CD4-positive, alpha-beta T cell (primary cell): ENCODE data around the gene PGRMC2. TPM values are rescaled to one million over a fixed set of nuclear protein-coding genes. Genes with fewer than 3 reads are reported as not detected.

ENCODE experiments used
- ATAC-seq: fragments of 200-7000 bp; cut with Tn5 transposase; one replicate; pipeline ENCODE4 v1.10.0; 2022; ENCODE audit warnings: mild to moderate bottlenecking; ENCODE audit not compliant: poor library complexity
- CTCF ChIA-PET: fragments of 350-600 bp; sonication (Branson Sonifier 250); formaldehyde crosslinking; loops from one replicate; lab custom pipeline; 2021; ENCODE audit warnings: antibody characterized with exemption, inconsistent platforms; lab: Charles Lee
- POLR2A ChIA-PET: fragments of 350-600 bp; sonication (Branson Sonifier 250); formaldehyde crosslinking; loops from one replicate; lab custom pipeline; 2021; ENCODE audit warnings: antibody characterized with exemption, inconsistent platforms; lab: Charles Lee
- DNase-seq, 14 experiments: peaks; one replicate each; pipeline ENCODE4 v3.0.0-alpha.2; 2013 to 2020; ENCODE audit warnings: mixed read lengths in 2 of 14
- H3K27ac ChIP-seq, 2 donors: one replicate each; pipeline versions ENCODE4 v1.5.1 to v1.7.0; 2013; ENCODE audit warnings: low read length in 2 of 2, low read depth in 1 of 2, mild to moderate bottlenecking in 1 of 2
- H3K27me3 ChIP-seq, 2 experiments: 1 replicate in 1 of 2; 2 replicates in 1 of 2; pipeline versions ENCODE4 v1.6.1 to v1.7.0; 2013; ENCODE audit warnings: low read length in 2 of 2, control low read depth in 1 of 2, mild to moderate bottlenecking in 1 of 2, moderate library complexity in 1 of 2; ENCODE audit not compliant: insufficient read depth in 2 of 2, control insufficient read depth in 1 of 2
- H3K36me3 ChIP-seq: one replicate; pipeline ENCODE4 v1.6.1; 2013; ENCODE audit warnings: low read length, control low read depth; ENCODE audit not compliant: insufficient read depth
- H3K4me1 ChIP-seq: one replicate; pipeline ENCODE4 v1.6.1; 2013; ENCODE audit warnings: low read length, control low read depth; ENCODE audit not compliant: insufficient read depth
- H3K4me3 ChIP-seq: one replicate; pipeline ENCODE4 v1.5.1; 2013; ENCODE audit warnings: mild to moderate bottlenecking, low read length, moderate library complexity
- H3K9me3 ChIP-seq, 2 experiments: 1 replicate in 1 of 2; 2 replicates in 1 of 2; pipeline versions ENCODE4 v1.6.1 to v1.7.0; 2013; ENCODE audit warnings: low read length in 2 of 2, mild to moderate bottlenecking in 2 of 2, control low read depth in 1 of 2, moderate library complexity in 1 of 2; ENCODE audit not compliant: control insufficient read depth in 1 of 2, insufficient read depth in 1 of 2
- H3K27ac Mint-ChIP-seq: one replicate; pipeline ENCODE4 v1.8.0; 2020; ENCODE audit warnings: mixed read lengths
- H3K27me3 Mint-ChIP-seq: one replicate; pipeline ENCODE4 v1.8.0; 2021; ENCODE audit warnings: mixed read lengths
- H3K36me3 Mint-ChIP-seq: one replicate; pipeline ENCODE4 v1.8.0; 2021; ENCODE audit warnings: low read depth, mixed read lengths
- H3K4me1 Mint-ChIP-seq: one replicate; pipeline ENCODE4 v1.8.0; 2021; ENCODE audit warnings: low read depth, mixed read lengths
- H3K4me3 Mint-ChIP-seq: one replicate; pipeline ENCODE4 v1.8.0; 2020; ENCODE audit warnings: mild to moderate bottlenecking, mixed read lengths
- H3K9me3 Mint-ChIP-seq: one replicate; pipeline ENCODE4 v1.8.0; 2020; ENCODE audit warnings: mixed read lengths
- intact Hi-C, 2 experiments: fragments of 100-400 bp; cut with DNase I in 1 of 2; cut with micrococcal nuclease in 1 of 2; formaldehyde crosslinking; loops; one replicate each; pipeline versions ENCODE4 v1.15.1 to v1.9.0; 2023 to 2025; cut with DNase I, micrococcal nuclease
- total RNA-seq, 174 experiments: library from RNA in 2 of 174; stranded (reverse) in 2 of 174; gene quantifications; one replicate each; pipeline ENCODE4 v1.2.3 and lab custom pipeline; 2021 to 2026
- TF ChIP-seq, protein P1 (sequence below): fragments of 200-600 bp; IDR thresholded peaks from one replicate; pipeline ENCODE4 v1.8.0; 2022; ENCODE audit warnings: antibody characterized with exemption, mild to moderate bottlenecking

The PGRMC2 gene
- total RNA-seq, 2 experiments from 2014 or later: 92.8 to 99.9 TPM

DNA sequence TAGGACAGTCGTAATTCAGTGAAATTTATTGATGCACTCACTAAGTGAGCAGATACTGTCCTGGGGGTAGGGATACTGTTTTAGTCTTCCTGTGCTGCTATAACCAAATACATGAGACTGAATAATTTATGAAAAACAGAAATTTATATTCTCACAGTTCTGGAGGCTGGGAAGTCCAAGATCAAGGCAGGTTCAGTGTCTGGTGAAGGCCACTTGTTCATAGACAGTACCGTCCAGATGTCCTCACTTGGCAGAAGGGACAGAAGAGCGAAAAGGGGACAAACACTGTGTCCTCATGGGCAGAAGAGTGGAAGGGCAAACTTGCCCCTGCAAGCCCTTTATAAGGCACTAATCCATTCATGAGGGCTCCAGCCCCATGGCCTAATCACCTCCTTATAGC, 45.6 kb downstream of the PGRMC2 start:
- intact Hi-C loops: no loop called here
- no peak for DNase-seq

DNA sequence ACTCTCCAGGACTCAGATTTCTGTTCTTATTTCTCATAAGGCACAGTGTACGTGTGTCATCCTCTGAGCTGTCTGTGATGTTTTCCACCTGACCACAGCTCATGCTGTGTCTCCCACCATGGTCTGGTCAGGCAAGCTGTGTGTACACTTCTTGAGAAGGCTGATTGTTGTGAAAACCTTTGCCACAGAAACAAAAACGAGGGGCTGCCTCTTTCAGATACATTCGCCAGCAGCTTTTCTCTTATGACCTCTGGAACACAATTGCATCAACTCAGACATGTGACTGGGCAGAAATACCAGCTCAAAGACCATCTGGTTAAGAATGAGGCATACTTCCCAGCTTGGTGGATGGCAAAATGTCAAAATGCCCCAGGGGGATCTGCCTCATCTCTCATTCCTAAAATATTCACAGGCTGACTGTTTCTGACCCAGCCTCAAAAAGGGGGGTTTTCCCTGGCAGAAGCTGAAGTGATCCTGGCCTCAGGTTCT, 46.1 kb downstream of the PGRMC2 start:
- Mint-ChIP-seq H3K27ac (no peak overlapping the region), H3K4me1 (no peaks in the 10 kb centered on the region), H3K4me3 (no peak overlapping the region), H3K9me3 (no peaks in the 10 kb centered on the region), H3K27me3 (peaks cover 21% of the 10 kb centered on the region), H3K36me3 (no peaks in the 10 kb centered on the region)
- Histone ChIP-seq H3K4me3 (no peak overlapping the region), H3K27me3 (no peaks in the 10 kb centered on the region), H3K36me3 (no peaks in the 10 kb centered on the region), H3K9me3 (no peaks in the 10 kb centered on the region), H3K27ac (no peak overlapping the region), H3K4me1 (no peaks in the 10 kb centered on the region)
- no peak for DNase-seq
- ChIA-PET POLR2A (no interaction called here), CTCF (no interaction called here)
- TF ChIP-seq, protein P1, sequence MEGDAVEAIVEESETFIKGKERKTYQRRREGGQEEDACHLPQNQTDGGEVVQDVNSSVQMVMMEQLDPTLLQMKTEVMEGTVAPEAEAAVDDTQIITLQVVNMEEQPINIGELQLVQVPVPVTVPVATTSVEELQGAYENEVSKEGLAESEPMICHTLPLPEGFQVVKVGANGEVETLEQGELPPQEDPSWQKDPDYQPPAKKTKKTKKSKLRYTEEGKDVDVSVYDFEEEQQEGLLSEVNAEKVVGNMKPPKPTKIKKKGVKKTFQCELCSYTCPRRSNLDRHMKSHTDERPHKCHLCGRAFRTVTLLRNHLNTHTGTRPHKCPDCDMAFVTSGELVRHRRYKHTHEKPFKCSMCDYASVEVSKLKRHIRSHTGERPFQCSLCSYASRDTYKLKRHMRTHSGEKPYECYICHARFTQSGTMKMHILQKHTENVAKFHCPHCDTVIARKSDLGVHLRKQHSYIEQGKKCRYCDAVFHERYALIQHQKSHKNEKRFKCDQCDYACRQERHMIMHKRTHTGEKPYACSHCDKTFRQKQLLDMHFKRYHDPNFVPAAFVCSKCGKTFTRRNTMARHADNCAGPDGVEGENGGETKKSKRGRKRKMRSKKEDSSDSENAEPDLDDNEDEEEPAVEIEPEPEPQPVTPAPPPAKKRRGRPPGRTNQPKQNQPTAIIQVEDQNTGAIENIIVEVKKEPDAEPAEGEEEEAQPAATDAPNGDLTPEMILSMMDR: no peak
- intact Hi-C loops: no loop called here
- no peak for ATAC-seq

More for the DNA sequence above, 45.6 kb downstream of the PGRMC2 start:
- H3K27ac ChIP-seq: no peak overlapping the region
- no peaks in the 10 kb centered on the region for H3K9me3 ChIP-seq
- H3K27me3 ChIP-seq: no peaks in the 10 kb centered on the region
- Mint-ChIP-seq H3K9me3 (no peaks in the 10 kb centered on the region), H3K36me3 (no peaks in the 10 kb centered on the region), H3K27me3 (peaks cover 21% of the 10 kb centered on the region), H3K4me1 (no peaks in the 10 kb centered on the region), H3K4me3 (no peak overlapping the region), H3K27ac (no peak overlapping the region)
- CTCF ChIA-PET: no interaction called here
- ATAC-seq: no peak
- TF ChIP-seq, protein P1: no peak
- POLR2A ChIA-PET: no interaction called here
- no peaks in the 10 kb centered on the region for H3K4me1 ChIP-seq
- H3K4me3 ChIP-seq: no peak overlapping the region
- H3K36me3 ChIP-seq: no peaks in the 10 kb centered on the region

DNA sequence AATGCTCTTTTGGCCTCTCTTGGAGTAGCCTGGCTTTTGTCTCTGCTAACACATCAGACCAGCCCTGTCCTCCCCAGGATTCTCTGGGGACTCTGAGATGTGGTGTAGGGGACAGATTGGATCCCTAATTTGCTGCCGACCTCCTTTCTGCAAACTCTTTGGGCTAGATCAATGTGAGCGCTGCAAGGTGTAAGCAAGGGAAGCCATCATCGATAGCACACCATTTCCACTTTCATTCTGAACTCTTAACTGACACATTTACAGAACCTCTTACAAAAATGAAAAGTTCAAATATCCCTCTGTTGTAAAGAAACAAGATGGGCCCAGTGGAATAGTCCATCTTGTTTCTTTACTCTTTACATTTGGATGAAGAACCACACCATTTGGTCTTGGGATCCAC, 46.6 kb downstream of the PGRMC2 start:
- H3K4me3 ChIP-seq: no peak overlapping the region
- ChIA-PET POLR2A (no interaction called here), CTCF (no interaction called here)
- H3K4me1 ChIP-seq: no peaks in the 10 kb centered on the region
- H3K4me3 Mint-ChIP-seq: no peak overlapping the region
- DNase-seq: no peak
- no peaks in the 10 kb centered on the region for H3K36me3 Mint-ChIP-seq
- H3K27me3 ChIP-seq: no peaks in the 10 kb centered on the region
- TF ChIP-seq, protein P1: no peak
- ATAC-seq: no peak
- H3K27ac ChIP-seq: no peak overlapping the region
- H3K36me3 ChIP-seq: no peaks in the 10 kb centered on the region
- H3K27me3 Mint-ChIP-seq: peaks cover 21% of the 10 kb centered on the region
- no peaks in the 10 kb centered on the region for H3K4me1 Mint-ChIP-seq
- no peak overlapping the region for H3K27ac Mint-ChIP-seq
- intact Hi-C loops: no loop called here
- no peaks in the 10 kb centered on the region for H3K9me3 Mint-ChIP-seq
- H3K9me3 ChIP-seq: no peaks in the 10 kb centered on the region
